Heart left ventricle (tissue), 16 donors: Measurements from ENCODE around the gene PTGDS. TPM values are rescaled to one million over a fixed set of nuclear protein-coding genes. Genes with fewer than 3 reads are reported as not detected.
A peak's percentile ranks its signal among the peaks of the same experiment; 100 is the strongest.

Source experiments
- ATAC-seq, 4 donors: fragments of 200-7000 bp; cut with Tn5 transposase; one replicate each; pipeline ENCODE4 v1.9.1; 2020 to 2022; ENCODE audit warnings: moderate library complexity in 4 of 4, mild to moderate bottlenecking in 3 of 4, moderate number of reproducible peaks in 1 of 4
- DNase-seq, 5 donors: peaks; one replicate each; pipeline ENCODE4 v3.0.0-alpha.2; 2020
- H3K27ac ChIP-seq, 12 donors: fragments of 200-600 bp; sonication (generic) in 4 of 12; one replicate each; pipeline versions ENCODE4 v1.5.0 to v1.8.0; 2016 to 2022; ENCODE audit warnings: mild to moderate bottlenecking in 2 of 12
- H3K27me3 ChIP-seq, 9 donors: fragments of 200-600 bp; sonication (generic) in 2 of 9; one replicate each; pipeline versions ENCODE4 v1.5.1 to v1.8.0; 2016 to 2022; ENCODE audit warnings: mild to moderate bottlenecking in 3 of 9
- H3K36me3 ChIP-seq, 9 donors: fragments of 200-600 bp; sonication (generic) in 2 of 9; one replicate each; pipeline versions ENCODE4 v1.5.0 to v1.8.0; 2018 to 2022; ENCODE audit warnings: mild to moderate bottlenecking in 2 of 9
- H3K4me1 ChIP-seq, 12 donors: fragments of 200-600 bp; sonication (generic) in 4 of 12; one replicate each; pipeline versions ENCODE4 v1.5.0 to v1.8.0; 2016 to 2022; ENCODE audit warnings: mild to moderate bottlenecking in 3 of 12
- H3K4me3 ChIP-seq, 12 donors: fragments of 200-600 bp; sonication (generic) in 4 of 12; one replicate each; pipeline versions ENCODE4 v1.5.0 to v1.8.0; 2017 to 2022; ENCODE audit warnings: mild to moderate bottlenecking in 9 of 12, moderate library complexity in 4 of 12
- H3K9me3 ChIP-seq, 12 donors: fragments of 200-600 bp; sonication (generic) in 4 of 12; one replicate each; pipeline versions ENCODE4 v1.5.0 to v1.8.0; 2016 to 2022; ENCODE audit warnings: mild to moderate bottlenecking in 1 of 12
- CTCF ChIP-seq, 12 donors: fragments of 200-600 bp; sonication (generic) in 4 of 12; IDR thresholded peaks; one replicate each; pipeline versions ENCODE4 v1.5.0 to v1.8.0; 2018 to 2022; ENCODE audit warnings: antibody characterized with exemption in 12 of 12, mild to moderate bottlenecking in 5 of 12
- POLR2A ChIP-seq, 2 donors: fragments of 450-650 bp; IDR thresholded peaks; one replicate each; pipeline ENCODE4 v1.6.1; 2017; ENCODE audit warnings: antibody characterized with exemption in 2 of 2, mild to moderate bottlenecking in 2 of 2, moderate library complexity in 2 of 2
- WGBS, 4 donors: extraction: QIAGEN DNeasy Blood & Tissue Kit in 2 of 4; methylation state at CpG; one replicate each; pipeline versions ENCODE4 v1.1.5 to v1.1.7; 2013 to 2018; 5-methylcytosine and 5-hydroxymethylcytosine counted together
- intact Hi-C, 10 donors: fragments of 100-400 bp; cut with DNase I; formaldehyde crosslinking; loops; one replicate each; pipeline versions ENCODE4 v1.11.1 to v1.14.2; 2022
- polyA plus RNA-seq, 2 donors: library from polyadenylated mRNA; stranded (reverse); fragments of 200-250 nt; gene quantifications; one replicate each; pipeline ENCODE4 v1.2.3, GENCODE V29; 2013
- total RNA-seq, 9 donors: library from RNA; depleted of rRNA in 2 of 9; stranded (reverse); fragments of >200 nt in 2 of 9; fragmentation: NEBNext Ultra II Directional in 3 of 9; extraction: Animal tissue kit (Norgen Biotek cat#: 25700) in 3 of 9; gene quantifications; one replicate each; pipeline versions ENCODE4 v1.1.0 to v1.2.4, GENCODE V29; 2016 to 2023
- donor health status: ischemic (EF 13 %, LVEDD 7.1; RV severe dilation, severe dysfunction).
- donor health status: healthy with polysubstance abuse.
- donor health status: DM: no; HTN: yes; CAD: no.
- donor health status: DM: no; HTN: no; CAD: no.
- donor health status: ischemic (EF 25% LVEDD 6.9; RV normal size, moderate dysfunction).
- donor health status: ischemic (EF 25% LVEDD 5.7; RV mildly dilated, moderate dysfunction).
- donor health status: healthy.
- donor health status: DM: yes; HTN: yes; CAD: no.
- donor health status: ischemic (EF 35%, LVEDD 5.7; RV mildly dilated, moderate dysfunction).
- donor health status: nonischemic (EF 11% LVEDD 7.7; RV severe dilation, severe dysfunction).
- donor health status: DM: yes; HTN: yes; CAD: no.
- donor health status: PGD.
- donor health status: ischemic (EF 29% LVEDD 5.4; RV normal size, mild dysfunction).
- donor health status: nonischemic (EF 23%, LVEDD 6.1; RV moderate dilation, normal function).

PTGDS gene
- total and polyA plus RNA-seq, 11 donors: 1,152 to 5,295 (median 3,109) TPM

- TF ChIP-seq POLR2A (IDR thresholded peaks at IDR 0.05) (no peak), CTCF (IDR thresholded peaks at IDR 0.05) (peak; percentile 74 to 96 (median 90))
- no peaks in the 10 kb centered on the region for H3K36me3 ChIP-seq
- no peaks in the 10 kb centered on the region for H3K27me3 ChIP-seq
- intact Hi-C loops: loop anchor here in 5 of 10 donors (2.0 to 10.0 kb wide), 4 partner anchors 37 to 144 kb away; partner anchors contain the start of genes C8G (in 1 of the 5), PAXX (in 1 of the 5) and TRAF2 (in 1 of the 5)
- peak overlapping the region in 11 of 12 donors; percentile 45 to 79 (median 67) for H3K4me3 ChIP-seq
- 23 to 44% (median 33%) methylated on average over 13 to 19 of the region's 19 CpGs for WGBS, 4 donors
- H3K27ac ChIP-seq: peak overlapping the region in 1 of 12 donors; percentile 87
- no peaks in the 10 kb centered on the region for H3K9me3 ChIP-seq
- peaks cover 5 to 68% (median 25%) of the 10 kb centered on the region in 12 donors for H3K4me1 ChIP-seq
- ATAC-seq: peak; percentile 28 to 76 (median 70)
- DNase-seq: peak; percentile 73 to 91 (median 82)
Observed at GRCh38 chr9:137029058-137029936, 52.0 kb downstream of the PTGDS start.

- H3K36me3 ChIP-seq: no peaks in the 10 kb centered on the region
- 76 to 84% (median 83%) methylated on average over 15 of the region's 15 CpGs for WGBS, 4 donors
Observed at GRCh38 chr9:137030006-137030405, 52.7 kb downstream of the PTGDS start.

GRCh38 chr9:137030538-137031527 is 53.5 kb downstream of the PTGDS start:
- Histone ChIP-seq H3K4me3 (peak overlapping the region in 2 of 12 donors; percentile 3 to 65), H3K9me3 (no peaks in the 10 kb centered on the region), H3K27me3 (no peaks in the 10 kb centered on the region), H3K27ac (peak overlapping the region in 1 of 12 donors; percentile 87), H3K4me1 (peaks cover 8 to 82% (median 35%) of the 10 kb centered on the region in 12 donors), H3K36me3 (no peaks in the 10 kb centered on the region)
- peak in 2 of 5 donors; percentile 56 to 83 for DNase-seq
- intact Hi-C loops: loop anchor here in 3 of 10 donors (5.0 to 10.0 kb wide), 2 partner anchors 84 to 186 kb away; partner anchors contain the start of genes AJM1 (in 2 of the 3), PHPT1 (in 2 of the 3) and C8G (in 1 of the 3)
- no peak for TF ChIP-seq POLR2A (IDR thresholded peaks at IDR 0.05)
- no peak for ATAC-seq
- WGBS, 4 donors: 84 to 91% (median 90%) methylated on average over 48 to 65 of the region's 65 CpGs

More at GRCh38 chr9:137030006-137030405, 52.7 kb downstream of the PTGDS start:
- Histone ChIP-seq H3K27ac (peak overlapping the region in 1 of 12 donors; percentile 87), H3K9me3 (no peaks in the 10 kb centered on the region), H3K4me1 (peaks cover 8 to 75% (median 30%) of the 10 kb centered on the region in 12 donors), H3K27me3 (no peaks in the 10 kb centered on the region), H3K4me3 (peak overlapping the region in 1 of 12 donors; percentile 65)
- intact Hi-C loops: loop anchor here in 3 of 10 donors (5.0 to 10.0 kb wide), 2 partner anchors 83 to 185 kb away; partner anchors contain the start of genes AJM1 (in 2 of the 3), PHPT1 (in 2 of the 3) and C8G (in 1 of the 3)
- DNase-seq (no peak), ATAC-seq (no peak)
- no peak for TF ChIP-seq CTCF (IDR thresholded peaks at IDR 0.05)
- TF ChIP-seq POLR2A (IDR thresholded peaks at IDR 0.05): no peak

Other genes starting within 250 kb of the PTGDS start
Only the 30 nearest of the 37 such genes appear.
- not detected for gene LCN8, start 219.3 kb upstream of the PTGDS start, total RNA-seq
- gene LCN8, start 219.3 kb upstream of the PTGDS start, polyA plus RNA-seq: not detected
- gene LCN15, start 213.0 kb upstream of the PTGDS start, total RNA-seq: 1 to 10 TPM in 3 of 9 donors, under 1 TPM in 2, not detected in 4; 0.64 to 2.8 (median 1.2) TPM
- 1 to 10 TPM in 1 of 2 donors, under 1 TPM in 1; 0.65 to 2.4 TPM for gene LCN15, start 213.0 kb upstream of the PTGDS start, polyA plus RNA-seq
- 100 to 1,000 TPM in 1 of 9 donors, 10 to 100 TPM in 8; 45.6 to 122 (median 63.3) TPM for gene TMEM141, start 186.2 kb upstream of the PTGDS start, total RNA-seq
- gene TMEM141, start 186.2 kb upstream of the PTGDS start, polyA plus RNA-seq: 100 to 1,000 TPM in 1 of 2 donors, 10 to 100 TPM in 1; 86.1 to 116 TPM
- 1 to 10 TPM in 7 of 9 donors, under 1 TPM in 2; 0.64 to 3.8 (median 1.4) TPM for gene CCDC183, start 181.2 kb upstream of the PTGDS start, total RNA-seq
- 1 to 10 TPM in 1 of 2 donors, under 1 TPM in 1; 0.32 to 4.7 TPM for gene CCDC183, start 181.2 kb upstream of the PTGDS start, polyA plus RNA-seq
- gene RABL6, start 169.6 kb upstream of the PTGDS start, total RNA-seq: 10 to 100 TPM; 59.4 to 82.2 (median 71.6) TPM
- gene RABL6, start 169.6 kb upstream of the PTGDS start, polyA plus RNA-seq: 10 to 100 TPM; 63.5 to 90.8 TPM
- 1 to 10 TPM; 2.6 to 7.0 (median 6.2) TPM for gene AJM1, start 135.0 kb upstream of the PTGDS start, total RNA-seq
- 1 to 10 TPM; 2.8 to 5.5 TPM for gene AJM1, start 135.0 kb upstream of the PTGDS start, polyA plus RNA-seq
- 100 to 1,000 TPM; 230 to 386 (median 266) TPM for gene PHPT1, start 128.1 kb upstream of the PTGDS start, total RNA-seq
- 100 to 1,000 TPM; 225 to 717 TPM for gene PHPT1, start 128.1 kb upstream of the PTGDS start, polyA plus RNA-seq
- gene MAMDC4, start 125.2 kb upstream of the PTGDS start, total RNA-seq: 1 to 10 TPM; 2.9 to 8.3 (median 6.1) TPM
- gene MAMDC4, start 125.2 kb upstream of the PTGDS start, polyA plus RNA-seq: 10 to 100 TPM in 1 of 2 donors, 1 to 10 TPM in 1; 4.5 to 14.9 TPM
- gene EDF1, start 111.2 kb upstream of the PTGDS start, total RNA-seq: 100 to 1,000 TPM; 289 to 467 (median 341) TPM
- 100 to 1,000 TPM; 454 to 605 TPM for gene EDF1, start 111.2 kb upstream of the PTGDS start, polyA plus RNA-seq
- gene TRAF2, start 91.0 kb upstream of the PTGDS start, total RNA-seq: 10 to 100 TPM in 3 of 9 donors, 1 to 10 TPM in 6; 6.3 to 14.7 (median 9.1) TPM
- 10 to 100 TPM; 10.6 to 28.3 TPM for gene TRAF2, start 91.0 kb upstream of the PTGDS start, polyA plus RNA-seq
- gene FBXW5, start 32.8 kb upstream of the PTGDS start, total RNA-seq: 100 to 1,000 TPM; 110 to 388 (median 147) TPM
- gene FBXW5, start 32.8 kb upstream of the PTGDS start, polyA plus RNA-seq: 100 to 1,000 TPM; 189 to 206 TPM
- gene C8G, start 32.3 kb upstream of the PTGDS start, total RNA-seq: 1 to 10 TPM in 7 of 9 donors, not detected in 2; 1.2 to 3.7 (median 1.5) TPM
- 1 to 10 TPM; 1.0 to 3.1 TPM for gene C8G, start 32.3 kb upstream of the PTGDS start, polyA plus RNA-seq
- 10 to 100 TPM in 2 of 9 donors, 1 to 10 TPM in 7; 1.9 to 23.7 (median 6.4) TPM for gene LCN12, start 25.2 kb upstream of the PTGDS start, total RNA-seq
- gene LCN12, start 25.2 kb upstream of the PTGDS start, polyA plus RNA-seq: 1 to 10 TPM in 1 of 2 donors, under 1 TPM in 1; 0.46 to 3.9 TPM
- 10 to 100 TPM in 2 of 9 donors, 1 to 10 TPM in 5, under 1 TPM in 2; 0.16 to 14.9 (median 2.7) TPM for gene LCNL1, start 5.5 kb downstream of the PTGDS start, total RNA-seq
- gene LCNL1, start 5.5 kb downstream of the PTGDS start, polyA plus RNA-seq: 1 to 10 TPM in 1 of 2 donors, under 1 TPM in 1; 0.14 to 5.8 TPM
- gene PAXX, start 14.9 kb downstream of the PTGDS start, total RNA-seq: 10 to 100 TPM; 15.0 to 35.3 (median 19.4) TPM
- 10 to 100 TPM; 31.2 to 57.3 TPM for gene PAXX, start 14.9 kb downstream of the PTGDS start, polyA plus RNA-seq
- 10 to 100 TPM in 1 of 9 donors, 1 to 10 TPM in 8; 1.5 to 16.7 (median 5.0) TPM for gene CLIC3, start 19.1 kb downstream of the PTGDS start, total RNA-seq
- 10 to 100 TPM in 1 of 2 donors, 1 to 10 TPM in 1; 3.9 to 11.3 TPM for gene CLIC3, start 19.1 kb downstream of the PTGDS start, polyA plus RNA-seq
- gene ABCA2, start 50.7 kb downstream of the PTGDS start, total RNA-seq: 10 to 100 TPM; 19.1 to 44.3 (median 33.4) TPM
- 10 to 100 TPM; 13.1 to 30.6 TPM for gene ABCA2, start 50.7 kb downstream of the PTGDS start, polyA plus RNA-seq
- gene FUT7, start 54.6 kb downstream of the PTGDS start, total RNA-seq: under 1 TPM in 2 of 9 donors, not detected in 7; 0.15 to 0.48 TPM
- under 1 TPM in 1 of 2 donors, not detected in 1; 0.17 TPM for gene FUT7, start 54.6 kb downstream of the PTGDS start, polyA plus RNA-seq
- 100 to 1,000 TPM in 1 of 9 donors, 10 to 100 TPM in 8; 45.1 to 114 (median 55.1) TPM for gene NPDC1, start 68.7 kb downstream of the PTGDS start, total RNA-seq
- gene NPDC1, start 68.7 kb downstream of the PTGDS start, polyA plus RNA-seq: 10 to 100 TPM; 38.4 to 71.7 TPM
- 1 to 10 TPM in 8 of 9 donors, under 1 TPM in 1; 0.85 to 2.9 (median 1.2) TPM for gene ENTPD2, start 76.6 kb downstream of the PTGDS start, total RNA-seq
- 1 to 10 TPM in 1 of 2 donors, under 1 TPM in 1; 0.50 to 1.2 TPM for gene ENTPD2, start 76.6 kb downstream of the PTGDS start, polyA plus RNA-seq
- 1 to 10 TPM in 1 of 9 donors, under 1 TPM in 8; 0.09 to 2.0 (median 0.20) TPM for gene SAPCD2, start 93.1 kb downstream of the PTGDS start, total RNA-seq
- gene SAPCD2, start 93.1 kb downstream of the PTGDS start, polyA plus RNA-seq: under 1 TPM; 0.15 to 0.22 TPM
- gene UAP1L1, start 100.0 kb downstream of the PTGDS start, total RNA-seq: 10 to 100 TPM in 4 of 9 donors, 1 to 10 TPM in 5; 5.9 to 15.1 (median 9.4) TPM
- 10 to 100 TPM in 1 of 2 donors, 1 to 10 TPM in 1; 3.9 to 12.4 TPM for gene UAP1L1, start 100.0 kb downstream of the PTGDS start, polyA plus RNA-seq
- gene MAN1B1, start 109.5 kb downstream of the PTGDS start, total RNA-seq: 10 to 100 TPM; 17.6 to 40.6 (median 21.7) TPM
- gene MAN1B1, start 109.5 kb downstream of the PTGDS start, polyA plus RNA-seq: 10 to 100 TPM; 26.7 to 29.5 TPM
- gene DPP7, start 137.2 kb downstream of the PTGDS start, total RNA-seq: 100 to 1,000 TPM in 8 of 9 donors, 10 to 100 TPM in 1; 96.6 to 137 (median 119) TPM
- 100 to 1,000 TPM; 112 to 260 TPM for gene DPP7, start 137.2 kb downstream of the PTGDS start, polyA plus RNA-seq
- not detected for gene GRIN1, start 161.7 kb downstream of the PTGDS start, total RNA-seq
- under 1 TPM in 1 of 2 donors, not detected in 1; 0.10 TPM for gene GRIN1, start 161.7 kb downstream of the PTGDS start, polyA plus RNA-seq
- not detected for gene LRRC26, start 192.5 kb downstream of the PTGDS start, total RNA-seq
- not detected for gene LRRC26, start 192.5 kb downstream of the PTGDS start, polyA plus RNA-seq
- not detected for gene TMEM210, start 194.6 kb downstream of the PTGDS start, total RNA-seq
- gene TMEM210, start 194.6 kb downstream of the PTGDS start, polyA plus RNA-seq: not detected
- gene ANAPC2, start 211.1 kb downstream of the PTGDS start, total RNA-seq: 10 to 100 TPM; 14.3 to 35.9 (median 28.9) TPM
- gene ANAPC2, start 211.1 kb downstream of the PTGDS start, polyA plus RNA-seq: 10 to 100 TPM; 26.6 to 33.4 TPM
- 100 to 1,000 TPM in 2 of 9 donors, 10 to 100 TPM in 7; 46.0 to 123 (median 59.9) TPM for gene SSNA1, start 211.2 kb downstream of the PTGDS start, total RNA-seq
- gene SSNA1, start 211.2 kb downstream of the PTGDS start, polyA plus RNA-seq: 100 to 1,000 TPM; 120 to 161 TPM
- gene TPRN, start 223.2 kb downstream of the PTGDS start, total RNA-seq: 10 to 100 TPM; 11.5 to 18.0 (median 16.6) TPM
- gene TPRN, start 223.2 kb downstream of the PTGDS start, polyA plus RNA-seq: 10 to 100 TPM; 12.5 to 16.7 TPM